C1 segment of cervical spinal cord (tissue), 14 donors: Measurements from ENCODE around the gene CLEC6A.
"Not testable (repeated sequence)": the region's sequence is repeated elsewhere in the genome, so short reads cannot be mapped to it uniquely, and the experiment has no call there.

Experiments
- DNase-seq, 14 donors: peaks; one replicate each; lab custom pipeline; 2025; lab: John Stamatoyannopoulos, UW

CLEC6A gene

GRCh38 chr12:8493084-8493483, 37.3 kb downstream of the CLEC6A start:
- peak in 2 of 14 donors; percentile 2 to 5 for DNase-seq

- DNase-seq: not testable (repeated sequence)
Observed at GRCh38 chr12:8495671-8496070, 39.9 kb downstream of the CLEC6A start.

- DNase-seq: not testable (repeated sequence)
Observed at GRCh38 chr12:8496074-8496473, 40.3 kb downstream of the CLEC6A start.

GRCh38 chr12:8499616-8500015, 43.9 kb downstream of the CLEC6A start:
- DNase-seq: no peak

- no peak for DNase-seq
Observed at GRCh38 chr12:8501720-8502119, 46.0 kb downstream of the CLEC6A start.

GRCh38 chr12:8504351-8504750, 48.6 kb downstream of the CLEC6A start:
- no peak for DNase-seq

- DNase-seq: no peak
Observed at GRCh38 chr12:8507596-8507995, 51.8 kb downstream of the CLEC6A start.

GRCh38 chr12:8508223-8508622, 52.5 kb downstream of the CLEC6A start:
- no peak for DNase-seq

GRCh38 chr12:8508910-8509841, 53.4 kb downstream of the CLEC6A start:
- DNase-seq: no peak

GRCh38 chr12:8513256-8513655, 57.5 kb downstream of the CLEC6A start, which contains the start of gene CLEC4D:
TSS of gene CLEC4D (plus strand) at chr12:8513503. CDS start at chr12:8513733, 230 bp downstream.
- DNase-seq: no peak

GRCh38 chr12:8517971-8518370, 62.2 kb downstream of the CLEC6A start:
- DNase-seq: no peak

GRCh38 chr12:8519171-8519570, 63.4 kb downstream of the CLEC6A start:
- no peak for DNase-seq

- no peak for DNase-seq
Observed at GRCh38 chr12:8527250-8528130, 71.7 kb downstream of the CLEC6A start.
